Caco-2 (cell line): ENCODE results near the gene SPR. TPM values are rescaled to one million over a fixed set of nuclear protein-coding genes. Genes with fewer than 3 reads are reported as not detected.

Source experiments
- BruUV-seq: library from RNA; stranded (reverse); fragments of 400-500 nt; replicated peaks from 2 replicates; lab custom pipeline; 2021; lab: Mats Ljungman, UMichigan
- CTCF ChIA-PET: fragments of 300-600 bp; sonication (Branson Sonifier 250); formaldehyde crosslinking; loops from one replicate; lab custom pipeline; 2022; ENCODE audit warnings: antibody characterized with exemption; lab: Charles Lee
- POLR2A ChIA-PET: fragments of 300-600 bp; sonication (Branson Sonifier 250); formaldehyde crosslinking; loops from one replicate; lab custom pipeline; 2022; ENCODE audit warnings: antibody characterized with exemption; lab: Charles Lee
- DNase-seq, 2 experiments: peaks; one replicate each; pipeline versions ENCODE4 v3.0.0 to v3.0.0-alpha.2; 2020 to 2022
- H3K27me3 ChIP-seq: replicated peaks from 2 replicates; pipeline ENCODE4 v1.6.0; 2011; ENCODE audit warnings: low read length; ENCODE audit not compliant: control insufficient read depth, insufficient read depth
- H3K36me3 ChIP-seq: 2 replicates; pipeline ENCODE4 v1.5.1; 2011; ENCODE audit warnings: low read length; ENCODE audit not compliant: control insufficient read depth, insufficient read depth
- H3K4me1 ChIP-seq: fragments of 250-450 bp; sonication (Bioruptor Pico); 2 replicates; pipeline ENCODE4 v1.5.1; 2020; ENCODE audit warnings: mild to moderate bottlenecking
- H3K4me3 ChIP-seq: 2 replicates; pipeline ENCODE4 v1.5.1; 2011; ENCODE audit warnings: low read depth, mild to moderate bottlenecking, control low read depth, low read length
- H3K9me3 ChIP-seq: fragments of 250-450 bp; sonication (Bioruptor Pico); 2 replicates; pipeline ENCODE4 v1.5.1; 2020; ENCODE audit warnings: mild to moderate bottlenecking, moderate library complexity
- H3K27ac Mint-ChIP-seq: one replicate; pipeline ENCODE4 v1.8.0; 2022; ENCODE audit warnings: mixed read lengths; ENCODE audit not compliant: unreplicated experiment
- H3K27me3 Mint-ChIP-seq: one replicate; pipeline ENCODE4 v1.8.0; 2022; ENCODE audit warnings: mixed read lengths; ENCODE audit not compliant: insufficient read depth, unreplicated experiment
- H3K36me3 Mint-ChIP-seq: one replicate; pipeline ENCODE4 v1.8.0; 2022; ENCODE audit warnings: mild to moderate bottlenecking, mixed read lengths; ENCODE audit not compliant: insufficient read depth, unreplicated experiment
- H3K4me1 Mint-ChIP-seq: one replicate; pipeline ENCODE4 v1.8.0; 2022; ENCODE audit warnings: low read depth, mixed read lengths; ENCODE audit not compliant: unreplicated experiment
- H3K4me3 Mint-ChIP-seq: one replicate; pipeline ENCODE4 v1.8.0; 2022; ENCODE audit warnings: mild to moderate bottlenecking, moderate library complexity, mixed read lengths; ENCODE audit not compliant: unreplicated experiment
- H3K9me3 Mint-ChIP-seq: one replicate; pipeline ENCODE4 v1.8.0; 2022; ENCODE audit warnings: mixed read lengths; ENCODE audit not compliant: unreplicated experiment
- intact Hi-C: fragments of 100-400 bp; cut with micrococcal nuclease; formaldehyde crosslinking; loops from one replicate; pipeline ENCODE4 v1.10.0; 2022; ENCODE audit not compliant: unreplicated experiment
- total RNA-seq: library from RNA; stranded (reverse); gene quantifications from 2 replicates; pipeline ENCODE4 v1.2.3, GENCODE V29; 2022
- TF ChIP-seq, protein P1 (sequence below), 2 experiments: fragments of 200-600 bp in 1 of 2; IDR thresholded peaks; 1 replicate in 1 of 2; 2 replicates in 1 of 2; pipeline versions ENCODE4 v1.5.1 to v1.8.0; 2011 to 2022; ENCODE audit warnings: antibody characterized with exemption in 1 of 2, control low read depth in 1 of 2, inconsistent platforms in 1 of 2, low read depth in 1 of 2, low read length in 1 of 2, mild to moderate bottlenecking in 1 of 2, moderate library complexity in 1 of 2; ENCODE audit not compliant: insufficient read depth in 1 of 2, severe bottlenecking in 1 of 2, unreplicated experiment in 1 of 2

Gene SPR
- total RNA-seq, 1 experiment from 2014 or later = 49.6 TPM

DNA sequence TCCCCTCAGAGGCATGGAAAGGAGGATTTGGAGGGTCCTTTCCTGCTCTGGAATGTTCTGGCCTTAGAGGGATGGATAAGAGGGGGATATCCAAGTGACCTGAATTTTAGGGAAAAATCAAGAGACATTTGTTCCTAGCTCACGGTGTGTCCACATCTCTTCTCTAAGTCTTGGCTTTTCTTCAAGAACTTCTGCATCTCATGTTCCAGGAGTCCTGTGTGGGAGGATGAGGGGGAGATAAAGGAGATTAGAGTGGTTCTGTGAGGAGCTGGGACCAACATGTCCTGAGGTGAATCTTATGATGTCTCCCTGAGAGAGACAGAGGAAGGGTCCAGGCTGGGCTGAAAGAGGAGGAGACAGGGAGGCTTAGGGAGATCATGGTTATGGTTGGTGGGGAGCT lies 41.8 kb downstream of the SPR start:
- Mint-ChIP-seq H3K27me3 (peaks cover 3% of the 10 kb centered on the region), H3K36me3 (no peaks in the 10 kb centered on the region), H3K27ac (no peak overlapping the region), H3K9me3 (no peaks in the 10 kb centered on the region), H3K4me1 (no peaks in the 10 kb centered on the region), H3K4me3 (no peak overlapping the region)
- H3K9me3 ChIP-seq = no peaks in the 10 kb centered on the region
- peaks cover 1% of the 10 kb centered on the region; the same call in 1 of the 2 replicates for H3K27me3 ChIP-seq
- TF ChIP-seq, protein P1, sequence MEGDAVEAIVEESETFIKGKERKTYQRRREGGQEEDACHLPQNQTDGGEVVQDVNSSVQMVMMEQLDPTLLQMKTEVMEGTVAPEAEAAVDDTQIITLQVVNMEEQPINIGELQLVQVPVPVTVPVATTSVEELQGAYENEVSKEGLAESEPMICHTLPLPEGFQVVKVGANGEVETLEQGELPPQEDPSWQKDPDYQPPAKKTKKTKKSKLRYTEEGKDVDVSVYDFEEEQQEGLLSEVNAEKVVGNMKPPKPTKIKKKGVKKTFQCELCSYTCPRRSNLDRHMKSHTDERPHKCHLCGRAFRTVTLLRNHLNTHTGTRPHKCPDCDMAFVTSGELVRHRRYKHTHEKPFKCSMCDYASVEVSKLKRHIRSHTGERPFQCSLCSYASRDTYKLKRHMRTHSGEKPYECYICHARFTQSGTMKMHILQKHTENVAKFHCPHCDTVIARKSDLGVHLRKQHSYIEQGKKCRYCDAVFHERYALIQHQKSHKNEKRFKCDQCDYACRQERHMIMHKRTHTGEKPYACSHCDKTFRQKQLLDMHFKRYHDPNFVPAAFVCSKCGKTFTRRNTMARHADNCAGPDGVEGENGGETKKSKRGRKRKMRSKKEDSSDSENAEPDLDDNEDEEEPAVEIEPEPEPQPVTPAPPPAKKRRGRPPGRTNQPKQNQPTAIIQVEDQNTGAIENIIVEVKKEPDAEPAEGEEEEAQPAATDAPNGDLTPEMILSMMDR (IDR thresholded peaks at IDR 0.05; ENCODE audit: insufficient read depth in 1 of 2, low read depth in 1 of 2, low read length in 1 of 2, severe bottlenecking in 1 of 2, unreplicated experiment in 1 of 2) = no peak
- intact Hi-C loops = no loop called here
- BruUV-seq = no TSS peak
- 0 out of 2 replicates have a peak, but pooled peaks cover 5% of the 10 kb centered on the region for H3K4me1 ChIP-seq
- no peak overlapping the region for H3K4me3 ChIP-seq
- no peak for DNase-seq
- ChIA-PET CTCF (interaction anchor here (1.4 kb wide), 1 partner anchor 36 kb away, joined by 5 read pairs; no protein-coding TSS in a partner anchor), POLR2A (no interaction called here)
- peaks cover 1% of the 10 kb centered on the region; the same call in 1 of the 2 replicates for H3K36me3 ChIP-seq

DNA sequence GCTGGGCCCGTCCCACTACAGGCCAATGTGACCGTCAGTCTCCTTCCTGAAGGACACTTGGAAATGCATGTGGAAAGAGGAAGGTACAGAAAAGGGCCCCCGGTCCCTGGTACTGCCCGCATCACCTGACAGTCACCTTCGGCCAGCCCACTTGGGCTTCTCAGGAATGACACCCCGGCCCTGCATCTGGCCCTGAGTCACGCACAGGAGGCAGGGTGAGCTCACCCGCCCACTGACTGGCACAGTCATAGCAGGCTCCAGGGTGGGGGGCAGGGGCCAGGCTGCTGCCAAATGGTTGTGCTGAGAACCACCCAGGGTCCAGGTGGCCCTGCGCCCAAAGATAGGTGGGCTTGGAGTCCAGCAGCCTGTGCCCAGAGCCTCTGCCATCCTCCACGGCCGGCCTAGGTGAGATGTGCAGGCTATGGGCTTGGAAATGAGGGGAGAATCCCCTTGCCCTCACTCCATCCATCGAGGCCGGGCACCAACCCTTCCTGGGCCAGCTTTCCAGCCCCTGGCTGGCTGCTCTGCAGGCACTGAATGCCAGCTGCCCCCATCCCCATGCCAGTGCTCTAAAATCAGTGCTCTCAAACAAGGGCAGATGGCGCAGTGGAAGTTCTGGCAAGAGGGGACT lies 44.2 kb downstream of the SPR start:
- peaks cover 6% of the 10 kb centered on the region for H3K4me1 Mint-ChIP-seq
- intact Hi-C loops = no loop called here
- DNase-seq = peak in 1 of 2 experiments; percentile 16
- H3K9me3 Mint-ChIP-seq = no peaks in the 10 kb centered on the region
- no peaks in the 10 kb centered on the region for H3K9me3 ChIP-seq
- CTCF ChIA-PET = interaction anchor here (4.8 kb wide), 1 partner anchor 38 kb away, joined by 62 read pairs; no protein-coding TSS in a partner anchor
- BruUV-seq = no TSS peak
- H3K27ac Mint-ChIP-seq = no peak overlapping the region
- TF ChIP-seq, protein P1 (IDR thresholded peaks at IDR 0.05; ENCODE audit: insufficient read depth in 1 of 2, low read depth in 1 of 2, low read length in 1 of 2, severe bottlenecking in 1 of 2, unreplicated experiment in 1 of 2) = no peak
- no peaks in the 10 kb centered on the region for H3K36me3 Mint-ChIP-seq
- no peak overlapping the region for H3K4me3 Mint-ChIP-seq
- H3K4me3 ChIP-seq = no peak overlapping the region
- 0 out of 2 replicates have a peak, but pooled peaks cover 5% of the 10 kb centered on the region for H3K4me1 ChIP-seq
- no peaks in the 10 kb centered on the region for H3K27me3 Mint-ChIP-seq
- H3K36me3 ChIP-seq = peaks cover 1% of the 10 kb centered on the region
- POLR2A ChIA-PET = no interaction called here
- peaks cover under 1% of the 10 kb centered on the region; the same call in 1 of the 2 replicates for H3K27me3 ChIP-seq

DNA sequence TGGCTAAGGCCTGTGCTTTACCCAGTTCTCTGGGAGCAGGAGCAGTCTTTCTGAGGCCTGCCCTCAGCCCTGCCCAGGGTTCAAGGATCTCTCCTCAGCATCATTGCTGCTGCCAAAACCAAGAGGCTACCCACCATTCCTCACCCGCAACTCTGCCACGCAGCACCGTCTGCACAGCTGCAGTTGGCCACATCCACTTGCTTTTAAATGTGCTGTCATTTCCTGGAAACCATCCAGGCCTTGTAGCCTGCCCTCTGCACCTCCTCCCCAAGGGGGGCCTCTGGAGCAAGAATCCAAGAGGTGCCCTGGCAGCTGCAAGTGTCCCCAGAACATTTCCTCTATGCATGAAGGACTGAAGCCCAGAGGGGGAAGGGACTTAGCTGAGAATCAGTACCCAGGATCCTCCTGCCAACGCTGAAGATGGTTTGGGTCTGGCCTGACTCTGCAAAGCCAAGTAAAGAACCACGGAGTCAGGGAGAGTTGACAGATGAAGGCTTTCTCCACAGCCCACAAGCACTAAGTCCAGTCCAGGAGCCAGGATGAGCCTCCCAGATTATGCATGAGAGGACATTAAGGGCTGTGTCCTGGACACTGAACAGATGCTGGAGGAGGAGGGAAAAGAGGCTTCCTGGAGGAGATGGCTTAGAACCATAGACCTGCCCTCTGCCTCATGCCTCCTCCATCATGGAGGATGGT lies 45.0 kb downstream of the SPR start:
- Histone ChIP-seq H3K4me1 (0 out of 2 replicates have a peak, but pooled peaks cover 5% of the 10 kb centered on the region), H3K4me3 (no peak overlapping the region), H3K36me3 (peaks cover 1% of the 10 kb centered on the region), H3K9me3 (no peaks in the 10 kb centered on the region), H3K27me3 (no peaks in the 10 kb centered on the region; the same call in 1 of the 2 replicates)
- Mint-ChIP-seq H3K27ac (no peak overlapping the region), H3K27me3 (no peaks in the 10 kb centered on the region), H3K36me3 (no peaks in the 10 kb centered on the region), H3K9me3 (no peaks in the 10 kb centered on the region), H3K4me3 (no peak overlapping the region), H3K4me1 (peaks cover 6% of the 10 kb centered on the region)
- ChIA-PET POLR2A (no interaction called here), CTCF (interaction anchor here (4.8 kb wide), 1 partner anchor 39 kb away, joined by 62 read pairs; no protein-coding TSS in a partner anchor)
- TF ChIP-seq, protein P1 (IDR thresholded peaks at IDR 0.05; ENCODE audit: insufficient read depth in 1 of 2, low read depth in 1 of 2, low read length in 1 of 2, severe bottlenecking in 1 of 2, unreplicated experiment in 1 of 2) = no peak
- DNase-seq = no peak
- intact Hi-C loops = no loop called here
- no TSS peak for BruUV-seq
